Right atrium auricular region (tissue), 2 donors: Measurements from ENCODE around the gene ZNF560. TPM values are rescaled to one million over a fixed set of nuclear protein-coding genes. Genes with fewer than 3 reads are reported as not detected.

ENCODE experiments used
- DNase-seq: peaks from one replicate; pipeline ENCODE4 v3.0.0-alpha.2; 2019; ENCODE audit warnings: low spot score
- H3K27ac ChIP-seq, 2 donors: fragments of 200-600 bp; sonication (generic); 1 replicate in 1 of 2; 2 replicates in 1 of 2; pipeline ENCODE4 v1.5.1; 2016 to 2019
- H3K27me3 ChIP-seq, 2 donors: fragments of 200-600 bp; sonication (generic); one replicate each; pipeline versions ENCODE4 v1.5.1 to v1.6.0; 2017 to 2019
- H3K36me3 ChIP-seq: fragments of 200-600 bp; sonication (generic); one replicate; pipeline ENCODE4 v1.5.1; 2016
- H3K4me1 ChIP-seq, 2 donors: fragments of 200-600 bp; sonication (generic); one replicate each; pipeline versions ENCODE4 v1.5.1 to v1.6.0; 2017 to 2019
- H3K4me3 ChIP-seq, 2 donors: fragments of 200-600 bp; sonication (generic); 1 replicate in 1 of 2; 2 replicates in 1 of 2; pipeline ENCODE4 v1.5.1; 2017 to 2019; ENCODE audit warnings: mild to moderate bottlenecking in 1 of 2, moderate library complexity in 1 of 2
- H3K9me3 ChIP-seq, 2 donors: fragments of 200-600 bp; sonication (generic); one replicate each; pipeline ENCODE4 v1.5.1; 2019
- total RNA-seq, 2 donors: library from RNA; depleted of rRNA; stranded (reverse); fragments of >200 nt; gene quantifications; one replicate each; pipeline ENCODE4 v1.1.0, GENCODE V29; 2016
- TF ChIP-seq, protein P1 (sequence below), 2 donors: fragments of 200-600 bp; sonication (generic); IDR thresholded peaks; one replicate each; pipeline ENCODE4 v1.5.1; 2019; ENCODE audit warnings: antibody characterized with exemption in 2 of 2

The ZNF560 gene
- total RNA-seq, 2 donors from 2014 or later = not detected

- no peaks in the 10 kb centered on the region for H3K4me1 ChIP-seq
- DNase-seq = no peak
- no peaks in the 10 kb centered on the region for H3K27me3 ChIP-seq
- H3K4me3 ChIP-seq = no peak overlapping the region
- no peak overlapping the region for H3K27ac ChIP-seq
- no peaks in the 10 kb centered on the region for H3K36me3 ChIP-seq
- TF ChIP-seq, protein P1, sequence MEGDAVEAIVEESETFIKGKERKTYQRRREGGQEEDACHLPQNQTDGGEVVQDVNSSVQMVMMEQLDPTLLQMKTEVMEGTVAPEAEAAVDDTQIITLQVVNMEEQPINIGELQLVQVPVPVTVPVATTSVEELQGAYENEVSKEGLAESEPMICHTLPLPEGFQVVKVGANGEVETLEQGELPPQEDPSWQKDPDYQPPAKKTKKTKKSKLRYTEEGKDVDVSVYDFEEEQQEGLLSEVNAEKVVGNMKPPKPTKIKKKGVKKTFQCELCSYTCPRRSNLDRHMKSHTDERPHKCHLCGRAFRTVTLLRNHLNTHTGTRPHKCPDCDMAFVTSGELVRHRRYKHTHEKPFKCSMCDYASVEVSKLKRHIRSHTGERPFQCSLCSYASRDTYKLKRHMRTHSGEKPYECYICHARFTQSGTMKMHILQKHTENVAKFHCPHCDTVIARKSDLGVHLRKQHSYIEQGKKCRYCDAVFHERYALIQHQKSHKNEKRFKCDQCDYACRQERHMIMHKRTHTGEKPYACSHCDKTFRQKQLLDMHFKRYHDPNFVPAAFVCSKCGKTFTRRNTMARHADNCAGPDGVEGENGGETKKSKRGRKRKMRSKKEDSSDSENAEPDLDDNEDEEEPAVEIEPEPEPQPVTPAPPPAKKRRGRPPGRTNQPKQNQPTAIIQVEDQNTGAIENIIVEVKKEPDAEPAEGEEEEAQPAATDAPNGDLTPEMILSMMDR (IDR thresholded peaks at IDR 0.05) = no peak
- H3K9me3 ChIP-seq = peaks cover 3 to 49% of the 10 kb centered on the region in 2 donors
Observed at GRCh38 chr19:9453953-9454352, 44.5 kb downstream of the ZNF560 start.

- H3K4me3 ChIP-seq = no peak overlapping the region
- no peaks in the 10 kb centered on the region for H3K27me3 ChIP-seq
- TF ChIP-seq, protein P1 (IDR thresholded peaks at IDR 0.05) = no peak
- peaks cover 3 to 45% of the 10 kb centered on the region in 2 donors for H3K9me3 ChIP-seq
- no peaks in the 10 kb centered on the region for H3K4me1 ChIP-seq
- no peak overlapping the region for H3K27ac ChIP-seq
- no peaks in the 10 kb centered on the region for H3K36me3 ChIP-seq
- DNase-seq = no peak
Observed at GRCh38 chr19:9445037-9445436, 53.4 kb downstream of the ZNF560 start.

GRCh38 chr19:9436358-9436757, 62.1 kb downstream of the ZNF560 start:
- Histone ChIP-seq H3K4me3 (no peak overlapping the region), H3K4me1 (peaks cover 0 to 19% of the 10 kb centered on the region in 2 donors), H3K27me3 (no peaks in the 10 kb centered on the region), H3K27ac (no peak overlapping the region), H3K36me3 (peaks cover 21% of the 10 kb centered on the region), H3K9me3 (no peaks in the 10 kb centered on the region)
- DNase-seq = no peak
- TF ChIP-seq, protein P1 (IDR thresholded peaks at IDR 0.05) = no peak

GRCh38 chr19:9435279-9436268, 62.8 kb downstream of the ZNF560 start, which contains the start of gene ZNF266:
TSS of gene ZNF266 (minus strand) at chr19:9435573. CDS start at chr19:9420089, 15,484 bp downstream.
- Histone ChIP-seq H3K4me1 (peaks cover 0 to 19% of the 10 kb centered on the region in 2 donors), H3K27me3 (no peaks in the 10 kb centered on the region), H3K27ac (peak within 1 kb of the TSS; percentile 86 to 89), H3K36me3 (peaks cover 21% of the 10 kb centered on the region), H3K4me3 (peak within 1 kb of the TSS; percentile 66 to 76), H3K9me3 (no peaks in the 10 kb centered on the region)
- DNase-seq = peak; percentile 93
- TF ChIP-seq, protein P1 (IDR thresholded peaks at IDR 0.05) = peak; percentile 66 to 80

GRCh38 chr19:9431475-9431874, 66.9 kb downstream of the ZNF560 start:
- no peak overlapping the region for H3K4me3 ChIP-seq
- H3K9me3 ChIP-seq = no peaks in the 10 kb centered on the region
- H3K4me1 ChIP-seq = peaks cover 0 to 19% of the 10 kb centered on the region in 2 donors
- no peak overlapping the region for H3K27ac ChIP-seq
- DNase-seq = no peak
- H3K27me3 ChIP-seq = no peaks in the 10 kb centered on the region
- peaks cover 32% of the 10 kb centered on the region for H3K36me3 ChIP-seq
- TF ChIP-seq, protein P1 (IDR thresholded peaks at IDR 0.05) = peak in 1 of 2 donors; percentile 57
